Neural progenitor cell (in vitro differentiated cells): ENCODE data around the gene TGM3.

ENCODE experiments used
- CTCF ChIP-seq: fragments of 200-600 bp; sonication (generic); IDR thresholded peaks from 2 replicates; pipeline ENCODE4 v1.5.1; 2017; ENCODE audit warnings: antibody characterized with exemption, mild to moderate bottlenecking
- EZH2 ChIP-seq: fragments of 200-600 bp; sonication (generic); IDR thresholded peaks from 2 replicates; pipeline ENCODE4 v1.6.1; 2017; ENCODE audit warnings: antibody characterized with exemption, mild to moderate bottlenecking, moderate library complexity
- EZH2phosphoT487 ChIP-seq: fragments of 200-600 bp; sonication (generic); IDR thresholded peaks from 2 replicates; pipeline ENCODE4 v1.6.1; 2017; ENCODE audit warnings: antibody characterized with exemption

- TF ChIP-seq CTCF (no peak), EZH2 (no peak), EZH2phosphoT487 (no peak)
Observed at GRCh38 chr20:2373098-2373497, 77.3 kb downstream of the TGM3 start.
